GM18507 (cell line): ENCODE measurements around the gene TMEM126A.
"Not testable (repeated sequence)": the region's sequence is repeated elsewhere in the genome, so short reads cannot be mapped to it uniquely, and the experiment has no call there.

Experiments
- DNase-seq: peaks from one replicate; pipeline ENCODE4 v3.0.0; 2011; ENCODE audit warnings: low read depth; ENCODE audit not compliant: insufficient read length; ENCODE audit errors: extremely low spot score
- FAIRE-seq: peaks from 2 replicates; lab custom pipeline; 2011; peaks lifted over from hg19 to GRCh38; lab: Jason Lieb, UNC

The TMEM126A gene

DNA sequence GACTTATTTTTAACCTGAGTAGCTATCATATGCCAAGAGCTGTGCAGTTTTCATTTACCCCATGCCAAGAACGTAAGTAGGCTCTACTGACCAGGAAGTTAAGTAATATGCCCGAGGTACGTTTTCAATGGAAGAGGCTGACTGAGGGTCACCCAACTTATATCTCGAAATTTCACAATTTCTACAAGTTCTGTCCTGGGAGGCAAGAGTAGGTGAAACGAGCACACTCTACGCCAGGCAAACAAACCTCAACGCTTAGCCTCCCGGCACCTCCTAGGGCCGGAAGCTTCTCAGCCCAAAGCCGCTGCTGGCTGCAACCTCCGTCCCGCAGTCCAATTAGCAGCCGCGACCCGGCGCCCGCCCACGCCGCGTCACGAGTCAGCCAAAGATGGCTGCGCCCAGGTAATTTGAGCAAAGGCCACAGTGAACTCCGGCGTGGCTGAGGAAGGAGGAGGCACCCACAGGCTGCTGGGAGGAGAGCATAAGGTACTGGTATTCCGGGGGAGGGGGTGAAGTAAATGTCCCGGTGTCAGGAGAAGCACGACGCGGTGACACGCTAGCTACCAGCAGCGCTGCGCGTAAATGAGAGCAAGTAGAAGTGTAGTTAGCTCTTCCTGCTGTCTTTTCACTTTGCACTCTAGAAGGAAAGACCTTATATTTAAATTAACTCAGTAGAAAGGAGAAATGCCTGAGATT is at the start of gene TMEM126A:
Gene TMEM126A (plus strand): TSS at position 364 of the 696 bp plus-strand sequence. CDS start 2,289 bp downstream, outside the sequence.
- peak; percentile 95 for FAIRE-seq

DNA sequence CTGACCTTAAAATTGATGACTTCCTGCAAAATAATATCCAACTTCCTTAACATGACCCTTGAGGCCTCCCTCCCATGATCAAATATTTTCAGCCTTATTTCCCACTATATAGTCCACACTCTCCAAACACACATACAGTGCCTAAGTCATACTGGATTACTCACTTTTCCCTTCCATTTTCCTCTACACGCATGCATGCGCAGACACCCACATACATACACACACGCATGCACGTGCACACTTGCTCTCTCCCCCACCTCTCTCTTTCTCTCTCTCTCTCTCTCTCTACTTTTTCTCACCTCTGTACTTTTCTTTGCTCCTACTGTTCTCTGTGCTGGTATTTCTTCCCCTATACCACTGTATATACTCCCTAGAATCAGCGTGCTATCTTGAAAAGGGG is 48.7 kb upstream of the TMEM126A start:
- no peak for DNase-seq
- FAIRE-seq, result no peak

More for the DNA sequence above, at the start of gene TMEM126A:
- peak; percentile 80 for DNase-seq

GRCh38 chr11:85602526-85603213 is 45.1 kb upstream of the TMEM126A start:
- FAIRE-seq (no peak), DNase-seq (no peak)

DNA sequence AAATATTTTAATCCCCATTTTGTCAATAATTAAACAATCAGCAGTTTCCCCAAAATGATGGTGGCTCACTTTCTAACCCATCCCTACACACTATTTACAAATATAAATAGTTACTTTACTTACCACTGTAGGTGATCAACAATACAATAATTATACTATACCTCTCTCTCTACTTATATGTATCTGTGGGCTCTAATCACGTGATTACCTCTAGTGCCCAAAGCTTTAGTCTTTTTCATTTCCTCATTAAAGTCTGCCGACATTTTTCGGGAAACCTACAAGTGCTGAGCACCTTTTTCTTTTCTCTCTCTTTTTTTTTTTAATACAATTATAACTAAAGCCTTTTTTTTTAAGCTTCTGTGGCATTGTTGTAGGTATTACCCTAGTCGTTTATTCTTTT is 44.5 kb upstream of the TMEM126A start:
- FAIRE-seq (no peak), DNase-seq (no peak)

GRCh38 chr11:85606237-85606636 is 41.5 kb upstream of the TMEM126A start:
- FAIRE-seq, DNase-seq: not testable (repeated sequence)

GRCh38 chr11:85608621-85609020 is 39.1 kb upstream of the TMEM126A start:
- not testable (repeated sequence) for DNase-seq, FAIRE-seq

- DNase-seq, FAIRE-seq: not testable (repeated sequence)
These were observed 38.5 kb upstream of the TMEM126A start for GRCh38 chr11:85609286-85609685.

- not testable (repeated sequence) for FAIRE-seq, DNase-seq
These were observed 36.1 kb upstream of the TMEM126A start for GRCh38 chr11:85611643-85612042.

- FAIRE-seq (no peak), DNase-seq (no peak)
These were observed 28.3 kb upstream of the TMEM126A start for GRCh38 chr11:85619499-85619898.

DNA sequence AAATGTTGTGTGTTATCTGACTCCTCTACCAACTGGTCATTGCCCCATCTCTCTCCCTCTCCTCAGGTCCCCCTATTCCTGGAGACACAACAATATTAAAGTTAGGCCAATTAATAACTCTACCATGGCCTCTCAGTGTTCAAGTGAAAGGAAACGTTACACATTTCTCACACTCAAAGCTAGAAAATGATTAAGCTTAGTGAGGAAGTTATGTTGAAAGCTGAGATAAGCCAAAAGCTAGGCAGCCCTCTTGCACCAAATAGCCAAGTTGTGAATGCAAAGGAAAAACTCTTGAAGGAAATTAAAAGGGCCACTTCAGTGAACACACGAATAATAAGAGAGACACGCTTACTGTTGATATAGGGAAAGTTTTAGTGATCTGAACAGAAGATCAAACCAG is 27.5 kb upstream of the TMEM126A start:
- no peak for DNase-seq
- no peak for FAIRE-seq

GRCh38 chr11:85626496-85626895 is 21.3 kb upstream of the TMEM126A start:
- no peak for DNase-seq
- FAIRE-seq, result no peak

- FAIRE-seq, result peak; percentile 35
These were observed 20.3 kb upstream of the TMEM126A start, which contains the start of gene DLG2 for GRCh38 chr11:85627332-85627997. Gene DLG2, minus strand, starts transcription at chr11:85627344.

DNA sequence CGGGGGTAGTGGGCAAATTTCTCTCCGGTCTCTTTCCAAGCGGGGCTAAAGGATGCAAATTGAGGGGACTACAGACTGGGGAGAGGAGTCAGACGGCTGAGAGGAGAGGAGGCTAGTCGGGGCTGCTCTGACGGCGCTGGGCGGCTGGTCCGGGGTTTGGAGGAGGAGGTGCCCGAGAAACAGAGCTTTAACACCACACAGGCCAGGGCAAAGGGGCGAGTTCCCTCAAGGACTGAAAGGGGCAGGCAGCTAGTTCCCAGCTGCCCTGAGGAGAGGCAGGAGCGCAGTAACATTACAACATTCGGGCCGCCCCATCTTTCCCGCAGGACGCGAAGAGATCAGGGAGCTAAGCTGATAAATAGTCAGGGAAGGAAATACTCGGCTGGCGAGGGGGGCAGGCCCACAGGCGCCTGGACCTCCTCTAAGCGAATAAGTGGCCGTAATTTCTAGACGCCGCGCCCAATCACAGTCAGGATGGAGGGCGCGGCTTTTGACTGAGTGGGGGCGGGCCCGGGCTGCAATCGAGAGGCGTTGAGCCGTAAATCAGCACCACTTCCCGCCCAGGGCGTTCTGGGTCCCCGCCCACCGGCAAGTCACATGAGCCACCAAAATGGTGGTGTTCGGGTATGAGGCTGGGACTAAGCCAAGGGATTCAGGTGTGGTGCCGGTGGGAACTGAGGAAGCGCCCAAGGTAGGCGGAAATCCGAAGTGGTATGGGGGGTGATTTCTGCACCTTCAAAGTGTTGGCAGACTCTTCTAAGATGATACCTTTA is 19.6 kb upstream of the TMEM126A start, which contains the start of gene TMEM126B:
Gene TMEM126B (plus strand): TSS at position 596 of the 773 bp plus-strand sequence. CDS start 15 bp downstream, at position 611.
- DNase-seq, result peak; percentile 81

More at GRCh38 chr11:85627332-85627997, 20.3 kb upstream of the TMEM126A start, which contains the start of gene DLG2:
- DNase-seq, result no peak

GRCh38 chr11:85628771-85629341 is 18.9 kb upstream of the TMEM126A start:
- FAIRE-seq, result peak; percentile 56

More for the DNA sequence above, 19.6 kb upstream of the TMEM126A start, which contains the start of gene TMEM126B:
- peak; percentile 95 for FAIRE-seq

DNA sequence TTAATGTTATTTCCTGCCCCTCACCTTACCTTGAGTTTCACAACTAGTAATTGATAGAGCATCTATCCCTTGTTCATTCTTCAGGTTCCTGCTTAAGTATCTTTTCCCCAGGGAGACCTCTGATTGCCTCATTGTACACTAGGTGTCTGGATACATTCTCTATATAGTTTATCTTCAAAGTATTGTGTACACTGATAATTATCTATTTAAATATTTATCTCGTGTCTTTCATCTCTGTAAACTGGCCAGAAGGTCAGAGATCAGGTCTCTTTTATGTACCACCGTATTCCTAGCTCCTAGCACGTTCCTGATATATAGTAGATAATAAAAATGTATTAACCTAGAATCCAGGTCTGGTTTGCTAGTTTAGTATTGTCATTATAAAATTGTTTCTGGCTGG is 13.0 kb upstream of the TMEM126A start:
- DNase-seq (no peak), FAIRE-seq (no peak)

More at GRCh38 chr11:85628771-85629341, 18.9 kb upstream of the TMEM126A start:
- no peak for DNase-seq

- DNase-seq (no peak), FAIRE-seq (no peak)
These were observed 4.6 kb upstream of the TMEM126A start for GRCh38 chr11:85643191-85643614.

GRCh38 chr11:85647078-85647477 is 689 bp upstream of the TMEM126A start:
- DNase-seq, result no peak
- no peak for FAIRE-seq

GRCh38 chr11:85651118-85651517 is 3.4 kb downstream of the TMEM126A start:
- FAIRE-seq (no peak), DNase-seq (no peak)
